Neural cell (in vitro differentiated cells): ENCODE measurements around the gene KHK. TPM values are rescaled to one million over a fixed set of nuclear protein-coding genes. Genes with fewer than 3 reads are reported as not detected.

Experiments
- H2AFZ ChIP-seq: fragments of 200-600, 300-800 bp; sonication (generic), shearing (Covaris generic); 2 replicates; pipeline ENCODE4 v1.6.0; 2014; ENCODE audit warnings: low read depth, mild to moderate bottlenecking, antibody characterized with exemption, low read length, moderate library complexity
- H3F3A ChIP-seq: fragments of 200-600 bp; shearing (Covaris generic); 2 replicates; pipeline ENCODE4 v1.6.1; 2016; ENCODE audit warnings: mild to moderate bottlenecking, moderate library complexity, mixed read lengths, antibody characterized with exemption, low read length; ENCODE audit not compliant: insufficient read depth, poor library complexity, severe bottlenecking
- H3K27ac ChIP-seq: fragments of 200-600, 300-800 bp; sonication (generic), shearing (Covaris generic); 2 replicates; pipeline ENCODE4 v1.5.1; 2014; ENCODE audit warnings: mild to moderate bottlenecking, low read length, moderate library complexity
- H3K27me3 ChIP-seq: fragments of 300-800, 200-600 bp; sonication (generic), shearing (Covaris generic); 2 replicates; pipeline ENCODE4 v1.6.0; 2014; ENCODE audit warnings: mild to moderate bottlenecking, low read depth, low read length, moderate library complexity; ENCODE audit not compliant: insufficient read depth
- H3K36me3 ChIP-seq: fragments of 300-800, 200-600 bp; sonication (generic), shearing (Covaris generic); 2 replicates; pipeline ENCODE4 v1.5.1; 2014; ENCODE audit warnings: mild to moderate bottlenecking, antibody characterized with exemption, low read length, moderate library complexity; ENCODE audit not compliant: insufficient read depth
- H3K4me2 ChIP-seq: fragments of 300-800, 200-600 bp; sonication (generic), shearing (Covaris generic); 2 replicates; pipeline ENCODE4 v1.6.0; 2014; ENCODE audit warnings: mild to moderate bottlenecking, low read length
- H3K4me3 ChIP-seq: fragments of 300-800, 200-600 bp; sonication (generic), shearing (Covaris generic); 2 replicates; pipeline ENCODE4 v1.5.1; 2014; ENCODE audit warnings: mild to moderate bottlenecking, low read length, moderate library complexity
- H3K79me2 ChIP-seq: fragments of 200-600 bp; shearing (Covaris generic); replicated peaks from 2 replicates; pipeline ENCODE4 v1.6.0; 2014; ENCODE audit warnings: mild to moderate bottlenecking, low read length, moderate library complexity; ENCODE audit not compliant: insufficient read depth
- H3K9ac ChIP-seq: fragments of 300-800, 200-600 bp; sonication (generic), shearing (Covaris generic); 2 replicates; pipeline ENCODE4 v1.6.1; 2016; ENCODE audit warnings: mild to moderate bottlenecking, low read length, mixed read lengths
- H3K9me2 ChIP-seq: fragments of 200-600 bp; shearing (Covaris generic); 2 replicates; pipeline ENCODE4 v1.6.1; 2016; ENCODE audit warnings: mild to moderate bottlenecking, low read length, mixed read lengths; ENCODE audit not compliant: insufficient read depth
- H3K9me3 ChIP-seq: fragments of 200-600, 300-800 bp; sonication (generic), shearing (Covaris generic); 2 replicates; pipeline ENCODE4 v1.6.1; 2016; ENCODE audit warnings: mild to moderate bottlenecking, mixed run types, low read length, moderate library complexity, mixed read lengths
- H4K20me1 ChIP-seq: fragments of 200-600 bp; shearing (Covaris generic); 2 replicates; pipeline ENCODE4 v1.6.1; 2016; ENCODE audit warnings: mild to moderate bottlenecking, mixed run types; ENCODE audit not compliant: insufficient read depth
- CTCF ChIP-seq: fragments of 450-650 bp; IDR thresholded peaks from 2 replicates; pipeline ENCODE4 v1.5.1; 2014; ENCODE audit warnings: antibody characterized with exemption, mild to moderate bottlenecking, moderate library complexity; ENCODE audit not compliant: poor library complexity, severe bottlenecking
- EP300 ChIP-seq: fragments of 450-650 bp; conservative IDR thresholded peaks from 2 replicates; pipeline ENCODE4 v1.6.1; 2014; ENCODE audit warnings: antibody characterized with exemption, mild to moderate bottlenecking, moderate library complexity; ENCODE audit not compliant: poor library complexity, severe bottlenecking
- EZH2 ChIP-seq: fragments of 200-600, 300-800 bp; shearing (Covaris generic), sonication (generic); IDR thresholded peaks from 2 replicates; pipeline ENCODE4 v1.6.1; 2014; ENCODE audit warnings: antibody characterized with exemption, low read length, borderline replicate concordance, mild to moderate bottlenecking; ENCODE audit not compliant: insufficient read depth, poor library complexity, severe bottlenecking
- MXI1 ChIP-seq: fragments of 450-650 bp; conservative IDR thresholded peaks from 2 replicates; pipeline ENCODE4 v1.6.1; 2014; ENCODE audit warnings: antibody characterized with exemption, mild to moderate bottlenecking; ENCODE audit not compliant: poor library complexity, severe bottlenecking
- POLR2AphosphoS5 ChIP-seq: IDR thresholded peaks from 2 replicates; pipeline ENCODE4 v1.6.1; 2012
- RAD21 ChIP-seq: fragments of 450-650 bp; conservative IDR thresholded peaks from 2 replicates; pipeline ENCODE4 v1.6.1; 2014; ENCODE audit warnings: antibody characterized with exemption, mild to moderate bottlenecking, moderate library complexity
- REST ChIP-seq: IDR thresholded peaks from 2 replicates; pipeline ENCODE4 v1.6.1; 2012; ENCODE audit warnings: borderline replicate concordance
- SMC3 ChIP-seq: fragments of 450-650 bp; conservative IDR thresholded peaks from 2 replicates; pipeline ENCODE4 v1.6.1; 2014; ENCODE audit warnings: antibody characterized with exemption, mild to moderate bottlenecking, moderate library complexity; ENCODE audit not compliant: poor library complexity
- TAF1 ChIP-seq: IDR thresholded peaks from 2 replicates; pipeline ENCODE4 v1.6.1; 2012; ENCODE audit warnings: low read depth
- polyA plus RNA-seq: library from polyadenylated mRNA; depleted of rRNA; stranded (reverse); fragments of >200 nt; gene quantifications from 2 replicates; pipeline ENCODE4 v1.2.3, GENCODE V29; 2014

KHK gene
- polyA plus RNA-seq, 1 donor from 2014 or later: 4.1 TPM

DNA sequence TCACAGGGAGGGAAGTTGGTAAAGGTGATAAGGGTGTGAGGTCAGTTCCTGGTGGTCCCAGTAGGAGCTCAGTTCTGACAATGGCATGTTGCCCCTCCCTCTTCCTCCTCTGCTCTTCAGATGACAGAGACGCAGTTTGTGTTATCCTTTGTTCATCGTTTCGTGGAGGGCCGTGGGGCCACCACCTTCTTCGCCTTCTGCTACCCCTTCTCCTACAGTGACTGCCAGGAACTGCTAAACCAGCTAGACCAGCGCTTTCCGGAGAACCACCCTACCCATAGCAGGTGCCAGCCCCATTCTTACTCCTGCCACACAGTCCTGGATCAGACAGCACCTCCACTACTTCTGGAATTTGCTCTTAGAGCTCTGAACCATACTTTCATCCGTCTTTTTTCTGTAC lies 32.8 kb upstream of the KHK start:
- Histone ChIP-seq H3K9ac (no peak overlapping the region), H4K20me1 (no peaks in the 10 kb centered on the region), H3K79me2 (peaks cover 7% of the 10 kb centered on the region), H3K9me2 (no peaks in the 10 kb centered on the region), H3F3A (no peaks in the 10 kb centered on the region), H3K27me3 (no peaks in the 10 kb centered on the region), H3K4me3 (no peak overlapping the region), H3K27ac (no peak overlapping the region), H3K9me3 (no peaks in the 10 kb centered on the region), H2AFZ (no peak overlapping the region), H3K4me2 (no peak overlapping the region), H3K36me3 (no peaks in the 10 kb centered on the region)
- no peak for TF ChIP-seq RAD21
- no peak for TF ChIP-seq CTCF
- TF ChIP-seq EP300: no peak
- no peak for TF ChIP-seq EZH2
- TF ChIP-seq REST: no peak
- no peak for TF ChIP-seq MXI1
- no peak for TF ChIP-seq SMC3
- no peak for TF ChIP-seq TAF1
- no peak for TF ChIP-seq POLR2AphosphoS5

- Histone ChIP-seq H3K4me2 (no peak overlapping the region), H3K36me3 (no peaks in the 10 kb centered on the region), H3K27me3 (no peaks in the 10 kb centered on the region), H3K9me2 (no peaks in the 10 kb centered on the region), H3K9me3 (no peaks in the 10 kb centered on the region), H3K9ac (no peak overlapping the region), H3K79me2 (peaks cover 7% of the 10 kb centered on the region), H2AFZ (no peak overlapping the region), H4K20me1 (no peaks in the 10 kb centered on the region), H3K27ac (no peak overlapping the region), H3K4me3 (no peak overlapping the region), H3F3A (no peaks in the 10 kb centered on the region)
- no peak for TF ChIP-seq CTCF
- TF ChIP-seq MXI1: no peak
- TF ChIP-seq RAD21: no peak
- no peak for TF ChIP-seq POLR2AphosphoS5
- no peak for TF ChIP-seq REST
- no peak for TF ChIP-seq EP300
- no peak for TF ChIP-seq EZH2
- no peak for TF ChIP-seq TAF1
- no peak for TF ChIP-seq SMC3
These were observed 31.9 kb upstream of the KHK start for GRCh38 chr2:27054721-27055120.
